H9 (cell line): ENCODE results near the gene TRMT11. TPM values are rescaled to one million over a fixed set of nuclear protein-coding genes. Genes with fewer than 3 reads are reported as not detected.

Experiments
- DNase-seq: peaks from one replicate; pipeline ENCODE4 v3.0.0-alpha.2; 2017
- H2AFZ ChIP-seq: one replicate; pipeline ENCODE4 v1.6.1; 2013; ENCODE audit warnings: mild to moderate bottlenecking, low read length, control low read depth, moderate library complexity
- H2AK5ac ChIP-seq: 2 replicates; pipeline ENCODE4 v1.6.1; 2013; ENCODE audit warnings: low read length, control low read depth, mixed read lengths; ENCODE audit not compliant: insufficient read length
- H2BK120ac ChIP-seq: one replicate; pipeline ENCODE4 v1.6.1; 2013; ENCODE audit warnings: low read depth, mild to moderate bottlenecking, low read length, control low read depth, inconsistent platforms; ENCODE audit not compliant: poor library complexity, severe bottlenecking
- H2BK12ac ChIP-seq: 2 replicates; pipeline ENCODE4 v1.6.1; 2013; ENCODE audit warnings: low read length, control low read depth, mixed read lengths, low read depth; ENCODE audit not compliant: insufficient read length
- H2BK15ac ChIP-seq: 2 replicates; pipeline ENCODE4 v1.6.1; 2013; ENCODE audit warnings: low read depth, low read length, control low read depth
- H2BK20ac ChIP-seq: one replicate; pipeline ENCODE4 v1.6.1; 2013; ENCODE audit warnings: low read depth, mild to moderate bottlenecking, low read length, control low read depth, inconsistent platforms; ENCODE audit not compliant: poor library complexity, severe bottlenecking
- H2BK5ac ChIP-seq: 2 replicates; pipeline ENCODE4 v1.6.1; 2013; ENCODE audit warnings: low read length, control low read depth, mixed read lengths; ENCODE audit not compliant: insufficient read length
- H3K14ac ChIP-seq: 2 replicates; pipeline ENCODE4 v1.6.1; 2013; ENCODE audit warnings: low read length, control low read depth; ENCODE audit not compliant: insufficient read depth
- H3K18ac ChIP-seq: 2 replicates; pipeline ENCODE4 v1.6.1; 2013; ENCODE audit warnings: low read depth, mild to moderate bottlenecking, mixed read lengths, low read length, control low read depth; ENCODE audit not compliant: insufficient read length
- H3K23ac ChIP-seq: 2 replicates; pipeline ENCODE4 v1.6.1; 2013; ENCODE audit warnings: low read length, control low read depth, mixed read lengths, low read depth; ENCODE audit not compliant: insufficient read length
- H3K23me2 ChIP-seq: 2 replicates; pipeline ENCODE4 v1.6.1; 2013; ENCODE audit warnings: low read depth, mild to moderate bottlenecking, mixed read lengths, low read length, control low read depth; ENCODE audit not compliant: insufficient read length, poor library complexity, severe bottlenecking
- H3K27ac ChIP-seq: 2 replicates; pipeline ENCODE4 v1.5.1; 2013; ENCODE audit warnings: low read length, control low read depth, mixed read lengths, low read depth; ENCODE audit not compliant: insufficient read length
- H3K27me3 ChIP-seq: 2 replicates; pipeline ENCODE4 v1.6.1; 2013; ENCODE audit warnings: low read length, control low read depth, inconsistent platforms; ENCODE audit not compliant: insufficient read depth
- H3K4ac ChIP-seq: 2 replicates; pipeline ENCODE4 v1.6.1; 2013; ENCODE audit warnings: low read depth, mild to moderate bottlenecking, control low read depth, inconsistent platforms, low read length, moderate library complexity
- H3K4me1 ChIP-seq: 2 replicates; pipeline ENCODE4 v1.6.1; 2013; ENCODE audit warnings: low read length, control low read depth, inconsistent platforms; ENCODE audit not compliant: insufficient read depth
- H3K4me2 ChIP-seq: 2 replicates; pipeline ENCODE4 v1.6.1; 2013; ENCODE audit warnings: low read length, control low read depth, mixed read lengths; ENCODE audit not compliant: insufficient read length, insufficient read depth
- H3K56ac ChIP-seq: 2 replicates; pipeline ENCODE4 v1.6.1; 2013; ENCODE audit warnings: low read depth, mild to moderate bottlenecking, mixed read lengths, low read length, control low read depth; ENCODE audit not compliant: insufficient read length
- H3K79me1 ChIP-seq: 2 replicates; pipeline ENCODE4 v1.6.1; 2013; ENCODE audit warnings: low read depth, mild to moderate bottlenecking, moderate library complexity, low read length, control low read depth, inconsistent platforms; ENCODE audit not compliant: insufficient read depth, poor library complexity, severe bottlenecking
- H3K79me2 ChIP-seq: 2 replicates; pipeline ENCODE4 v1.6.1; 2013; ENCODE audit warnings: low read length, control low read depth, inconsistent platforms; ENCODE audit not compliant: insufficient read depth
- H3K9ac ChIP-seq: 2 replicates; pipeline ENCODE4 v1.6.1; 2013; ENCODE audit warnings: low read length, control low read depth, mixed read lengths; ENCODE audit not compliant: insufficient read length; ENCODE audit errors: extremely low read depth
- H3K9me3 ChIP-seq: one replicate; pipeline ENCODE4 v1.6.1; 2013; ENCODE audit warnings: low read depth, low read length, inconsistent platforms; ENCODE audit not compliant: control insufficient read depth
- H3T11ph ChIP-seq: one replicate; pipeline ENCODE4 v1.6.1; 2013; ENCODE audit warnings: mild to moderate bottlenecking, low read length, control low read depth, inconsistent platforms
- H4K20me1 ChIP-seq: one replicate; pipeline ENCODE4 v1.6.1; 2013; ENCODE audit not compliant: control insufficient read depth, insufficient read length, insufficient read depth
- H4K5ac ChIP-seq: 2 replicates; pipeline ENCODE4 v1.6.1; 2013; ENCODE audit warnings: low read depth, mild to moderate bottlenecking, mixed read lengths, low read length, control low read depth; ENCODE audit not compliant: insufficient read length
- H4K8ac ChIP-seq: replicated peaks from 2 replicates; pipeline ENCODE4 v1.6.1; 2013; ENCODE audit warnings: low read length, control low read depth, mixed read lengths, low read depth; ENCODE audit not compliant: insufficient read length
- H4K91ac ChIP-seq: 2 replicates; pipeline ENCODE4 v1.6.1; 2013; ENCODE audit warnings: low read depth, mild to moderate bottlenecking, moderate library complexity, mixed read lengths, low read length, control low read depth; ENCODE audit not compliant: insufficient read length
- H3K27ac Mint-ChIP-seq, 3 experiments: 2 replicates in 2 of 3; 3 replicates in 1 of 3; pipeline ENCODE4 v1.8.0; 2020 to 2021; ENCODE audit warnings: mixed read lengths in 3 of 3, mild to moderate bottlenecking in 1 of 3, moderate library complexity in 1 of 3
- H3K27me3 Mint-ChIP-seq: 2 replicates; pipeline ENCODE4 v1.8.0; 2021; ENCODE audit warnings: low read depth, mild to moderate bottlenecking, moderate library complexity, mixed read lengths
- H3K36me3 Mint-ChIP-seq, 3 experiments: 2 replicates in 2 of 3; 3 replicates in 1 of 3; pipeline ENCODE4 v1.8.0; 2020 to 2021; ENCODE audit warnings: low read depth in 3 of 3, mixed read lengths in 3 of 3; ENCODE audit not compliant: insufficient read depth in 1 of 3
- H3K4me1 Mint-ChIP-seq, 2 experiments: 2 replicates each; pipeline ENCODE4 v1.8.0; 2020; ENCODE audit warnings: mixed read lengths in 2 of 2
- H3K4me3 Mint-ChIP-seq, 2 experiments: 2 replicates in 1 of 2; 3 replicates in 1 of 2; pipeline ENCODE4 v1.8.0; 2020 to 2021; ENCODE audit warnings: mild to moderate bottlenecking in 2 of 2, mixed read lengths in 2 of 2, moderate library complexity in 1 of 2
- H3K9me3 Mint-ChIP-seq, 2 experiments: 2 replicates in 1 of 2; 3 replicates in 1 of 2; pipeline ENCODE4 v1.8.0; 2020; ENCODE audit warnings: mild to moderate bottlenecking in 2 of 2, mixed read lengths in 2 of 2, moderate library complexity in 1 of 2
- CTCF ChIP-seq: fragments of 200-600 bp; sonication (generic); conservative IDR thresholded peaks from 3 replicates; pipeline ENCODE4 v1.8.0; 2021; ENCODE audit warnings: antibody characterized with exemption, mild to moderate bottlenecking
- WGBS: extraction: QIAGEN DNeasy Blood & Tissue Kit; methylation state at CpG from one replicate; pipeline ENCODE4 v1.1.7; 2013; ENCODE audit warnings: missing lambda C conversion rate, low lambda C conversion rate, mixed read lengths; ENCODE audit not compliant: insufficient read length; ENCODE audit errors: extremely low coverage; 5-methylcytosine and 5-hydroxymethylcytosine counted together
- total RNA-seq: library from RNA; stranded (reverse); gene quantifications from 2 replicates; pipeline ENCODE4 v1.2.1, GENCODE V29; 2021

The TRMT11 gene
- total RNA-seq, 1 experiment from 2014 or later = 31.1 TPM

GRCh38 chr6:126071000-126071647 is 84.8 kb downstream of the TRMT11 start:
- no peak overlapping the region for H3K14ac ChIP-seq
- Mint-ChIP-seq H3K4me1 (peaks cover 9 to 10% of the 10 kb centered on the region in 2 experiments), H3K4me3 (no peak overlapping the region), H3K9me3 (no peaks in the 10 kb centered on the region), H3K36me3 (no peaks in the 10 kb centered on the region; a peak in 1 of 7 replicates), H3K27me3 (no peaks in the 10 kb centered on the region), H3K27ac (peak overlapping the region in 1 of 3 experiments; percentile 22; a peak in 2 of 7 replicates)
- H3T11ph ChIP-seq = no peak overlapping the region
- H2BK12ac ChIP-seq = no peak overlapping the region
- no peak overlapping the region for H3K27ac ChIP-seq
- H3K4ac ChIP-seq = no peak overlapping the region
- no peaks in the 10 kb centered on the region for H4K20me1 ChIP-seq
- H2BK15ac ChIP-seq = no peak overlapping the region
- H2BK120ac ChIP-seq = no peak overlapping the region
- H3K79me1 ChIP-seq = no peaks in the 10 kb centered on the region
- no peak overlapping the region for H4K8ac ChIP-seq
- no peak for DNase-seq
- H3K4me2 ChIP-seq = no peak overlapping the region
- no peak for TF ChIP-seq CTCF
- H2AK5ac ChIP-seq = no peak overlapping the region
- H2BK20ac ChIP-seq = no peak overlapping the region
- H3K18ac ChIP-seq = no peak overlapping the region
- no peak overlapping the region for H3K9ac ChIP-seq
- H3K9me3 ChIP-seq = no peaks in the 10 kb centered on the region
- no peak overlapping the region for H4K91ac ChIP-seq
- no peak overlapping the region for H4K5ac ChIP-seq
- no peaks in the 10 kb centered on the region for H3K4me1 ChIP-seq
- no peaks in the 10 kb centered on the region for H3K23me2 ChIP-seq
- no peak overlapping the region for H3K23ac ChIP-seq
- no CpG with 5 or more reads among the region's 7 CpGs for WGBS
- H3K79me2 ChIP-seq = no peaks in the 10 kb centered on the region
- H3K27me3 ChIP-seq = no peaks in the 10 kb centered on the region
- no peak overlapping the region for H2AFZ ChIP-seq
- no peak overlapping the region for H2BK5ac ChIP-seq
- H3K56ac ChIP-seq = no peak overlapping the region
